Neural cell (in vitro differentiated cells): ENCODE results near the gene GAS5. TPM values are rescaled to one million over a fixed set of nuclear protein-coding genes. Genes with fewer than 3 reads are reported as not detected.
"Not testable (repeated sequence)": the region's sequence is repeated elsewhere in the genome, so short reads cannot be mapped to it uniquely, and the experiment has no call there.

Experiments used
- H2AFZ ChIP-seq: fragments of 200-600, 300-800 bp; sonication (generic), shearing (Covaris generic); 2 replicates; pipeline ENCODE4 v1.6.0; 2014; ENCODE audit warnings: low read depth, mild to moderate bottlenecking, antibody characterized with exemption, low read length, moderate library complexity
- H3F3A ChIP-seq: fragments of 200-600 bp; shearing (Covaris generic); 2 replicates; pipeline ENCODE4 v1.6.1; 2016; ENCODE audit warnings: mild to moderate bottlenecking, moderate library complexity, mixed read lengths, antibody characterized with exemption, low read length; ENCODE audit not compliant: insufficient read depth, poor library complexity, severe bottlenecking
- H3K27ac ChIP-seq: fragments of 200-600, 300-800 bp; sonication (generic), shearing (Covaris generic); 2 replicates; pipeline ENCODE4 v1.5.1; 2014; ENCODE audit warnings: mild to moderate bottlenecking, low read length, moderate library complexity
- H3K27me3 ChIP-seq: fragments of 300-800, 200-600 bp; sonication (generic), shearing (Covaris generic); 2 replicates; pipeline ENCODE4 v1.6.0; 2014; ENCODE audit warnings: mild to moderate bottlenecking, low read depth, low read length, moderate library complexity; ENCODE audit not compliant: insufficient read depth
- H3K36me3 ChIP-seq: fragments of 300-800, 200-600 bp; sonication (generic), shearing (Covaris generic); 2 replicates; pipeline ENCODE4 v1.5.1; 2014; ENCODE audit warnings: mild to moderate bottlenecking, antibody characterized with exemption, low read length, moderate library complexity; ENCODE audit not compliant: insufficient read depth
- H3K4me2 ChIP-seq: fragments of 300-800, 200-600 bp; sonication (generic), shearing (Covaris generic); 2 replicates; pipeline ENCODE4 v1.6.0; 2014; ENCODE audit warnings: mild to moderate bottlenecking, low read length
- H3K4me3 ChIP-seq: fragments of 300-800, 200-600 bp; sonication (generic), shearing (Covaris generic); 2 replicates; pipeline ENCODE4 v1.5.1; 2014; ENCODE audit warnings: mild to moderate bottlenecking, low read length, moderate library complexity
- H3K79me2 ChIP-seq: fragments of 200-600 bp; shearing (Covaris generic); replicated peaks from 2 replicates; pipeline ENCODE4 v1.6.0; 2014; ENCODE audit warnings: mild to moderate bottlenecking, low read length, moderate library complexity; ENCODE audit not compliant: insufficient read depth
- H3K9ac ChIP-seq: fragments of 300-800, 200-600 bp; sonication (generic), shearing (Covaris generic); 2 replicates; pipeline ENCODE4 v1.6.1; 2016; ENCODE audit warnings: mild to moderate bottlenecking, low read length, mixed read lengths
- H3K9me2 ChIP-seq: fragments of 200-600 bp; shearing (Covaris generic); 2 replicates; pipeline ENCODE4 v1.6.1; 2016; ENCODE audit warnings: mild to moderate bottlenecking, low read length, mixed read lengths; ENCODE audit not compliant: insufficient read depth
- H3K9me3 ChIP-seq: fragments of 200-600, 300-800 bp; sonication (generic), shearing (Covaris generic); 2 replicates; pipeline ENCODE4 v1.6.1; 2016; ENCODE audit warnings: mild to moderate bottlenecking, mixed run types, low read length, moderate library complexity, mixed read lengths
- H4K20me1 ChIP-seq: fragments of 200-600 bp; shearing (Covaris generic); 2 replicates; pipeline ENCODE4 v1.6.1; 2016; ENCODE audit warnings: mild to moderate bottlenecking, mixed run types; ENCODE audit not compliant: insufficient read depth
- CTCF ChIP-seq: fragments of 450-650 bp; IDR thresholded peaks from 2 replicates; pipeline ENCODE4 v1.5.1; 2014; ENCODE audit warnings: antibody characterized with exemption, mild to moderate bottlenecking, moderate library complexity; ENCODE audit not compliant: poor library complexity, severe bottlenecking
- EP300 ChIP-seq: fragments of 450-650 bp; conservative IDR thresholded peaks from 2 replicates; pipeline ENCODE4 v1.6.1; 2014; ENCODE audit warnings: antibody characterized with exemption, mild to moderate bottlenecking, moderate library complexity; ENCODE audit not compliant: poor library complexity, severe bottlenecking
- EZH2 ChIP-seq: fragments of 200-600, 300-800 bp; shearing (Covaris generic), sonication (generic); IDR thresholded peaks from 2 replicates; pipeline ENCODE4 v1.6.1; 2014; ENCODE audit warnings: antibody characterized with exemption, low read length, borderline replicate concordance, mild to moderate bottlenecking; ENCODE audit not compliant: insufficient read depth, poor library complexity, severe bottlenecking
- MXI1 ChIP-seq: fragments of 450-650 bp; conservative IDR thresholded peaks from 2 replicates; pipeline ENCODE4 v1.6.1; 2014; ENCODE audit warnings: antibody characterized with exemption, mild to moderate bottlenecking; ENCODE audit not compliant: poor library complexity, severe bottlenecking
- POLR2AphosphoS5 ChIP-seq: IDR thresholded peaks from 2 replicates; pipeline ENCODE4 v1.6.1; 2012
- RAD21 ChIP-seq: fragments of 450-650 bp; conservative IDR thresholded peaks from 2 replicates; pipeline ENCODE4 v1.6.1; 2014; ENCODE audit warnings: antibody characterized with exemption, mild to moderate bottlenecking, moderate library complexity
- REST ChIP-seq: IDR thresholded peaks from 2 replicates; pipeline ENCODE4 v1.6.1; 2012; ENCODE audit warnings: borderline replicate concordance
- SMC3 ChIP-seq: fragments of 450-650 bp; conservative IDR thresholded peaks from 2 replicates; pipeline ENCODE4 v1.6.1; 2014; ENCODE audit warnings: antibody characterized with exemption, mild to moderate bottlenecking, moderate library complexity; ENCODE audit not compliant: poor library complexity
- TAF1 ChIP-seq: IDR thresholded peaks from 2 replicates; pipeline ENCODE4 v1.6.1; 2012; ENCODE audit warnings: low read depth
- polyA plus RNA-seq: library from polyadenylated mRNA; depleted of rRNA; stranded (reverse); fragments of >200 nt; gene quantifications from 2 replicates; pipeline ENCODE4 v1.2.3, GENCODE V29; 2014

Gene GAS5
- polyA plus RNA-seq, 1 donor from 2014 or later: 1,182 TPM

GRCh38 chr1:173862769-173863223, 5.0 kb downstream of the GAS5 start:
- TF ChIP-seq CTCF (no peak), TAF1 (no peak), EZH2 (no peak), MXI1 (no peak), POLR2AphosphoS5 (no peak), EP300 (no peak), SMC3 (no peak), REST (no peak), RAD21 (no peak)
- no peak overlapping the region for H3K27ac ChIP-seq
- H4K20me1 ChIP-seq: no peaks in the 10 kb centered on the region

GRCh38 chr1:173862146-173862768, 5.5 kb downstream of the GAS5 start:
- not testable (repeated sequence) for H4K20me1 ChIP-seq, H3K27me3 ChIP-seq, H3F3A ChIP-seq, H3K27ac ChIP-seq, H3K9ac ChIP-seq, H3K9me2 ChIP-seq, H2AFZ ChIP-seq, H3K9me3 ChIP-seq, H3K36me3 ChIP-seq, H3K4me3 ChIP-seq, H3K4me2 ChIP-seq
- peaks cover 21% of the 10 kb centered on the region for H3K79me2 ChIP-seq

More at GRCh38 chr1:173862769-173863223, 5.0 kb downstream of the GAS5 start:
- H2AFZ ChIP-seq: no peak overlapping the region
- peaks cover 7% of the 10 kb centered on the region for H3F3A ChIP-seq
- no peaks in the 10 kb centered on the region for H3K27me3 ChIP-seq
- no peaks in the 10 kb centered on the region for H3K9me3 ChIP-seq
- H3K4me3 ChIP-seq: no peak overlapping the region
- no peaks in the 10 kb centered on the region for H3K9me2 ChIP-seq
- H3K4me2 ChIP-seq: no peak overlapping the region
- peaks cover 21% of the 10 kb centered on the region for H3K79me2 ChIP-seq
- no peak overlapping the region for H3K9ac ChIP-seq
- peaks cover 6% of the 10 kb centered on the region for H3K36me3 ChIP-seq

- H4K20me1 ChIP-seq: no peaks in the 10 kb centered on the region
- H3K9me3 ChIP-seq: no peaks in the 10 kb centered on the region
- H3K9ac ChIP-seq: no peak overlapping the region
- peaks cover 7% of the 10 kb centered on the region for H3F3A ChIP-seq
- TF ChIP-seq CTCF (no peak), SMC3 (no peak), TAF1 (no peak), MXI1 (no peak), EP300 (no peak), EZH2 (no peak), POLR2AphosphoS5 (no peak), REST (no peak), RAD21 (no peak)
- peaks cover 16% of the 10 kb centered on the region for H3K79me2 ChIP-seq
- no peaks in the 10 kb centered on the region for H3K9me2 ChIP-seq
- no peak overlapping the region for H3K27ac ChIP-seq
- peaks cover 6% of the 10 kb centered on the region for H3K36me3 ChIP-seq
- H3K4me2 ChIP-seq: no peak overlapping the region
- no peaks in the 10 kb centered on the region for H3K27me3 ChIP-seq
- no peak overlapping the region for H3K4me3 ChIP-seq
- no peak overlapping the region for H2AFZ ChIP-seq
Observed at GRCh38 chr1:173861731-173862145, 6.1 kb downstream of the GAS5 start.
